Suprapubic skin (tissue), 4 donors: ENCODE results near the gene SPIRE1. TPM values are rescaled to one million over a fixed set of nuclear protein-coding genes. Genes with fewer than 3 reads are reported as not detected.

Experiments used
- DNase-seq, 2 donors: peaks; one replicate each; pipeline ENCODE4 v3.0.0-alpha.2; 2019; ENCODE audit warnings: low spot score in 2 of 2
- H3K27ac ChIP-seq: fragments of 200-600 bp; sonication (generic); one replicate; pipeline ENCODE4 v1.5.1; 2019
- H3K27me3 ChIP-seq: fragments of 200-600 bp; sonication (generic); one replicate; pipeline ENCODE4 v1.5.1; 2019
- H3K36me3 ChIP-seq: fragments of 200-600 bp; sonication (generic); one replicate; pipeline ENCODE4 v1.5.1; 2019
- H3K4me1 ChIP-seq: fragments of 200-600 bp; sonication (generic); one replicate; pipeline ENCODE4 v1.5.1; 2019
- H3K4me3 ChIP-seq: fragments of 200-600 bp; sonication (generic); one replicate; pipeline ENCODE4 v1.5.1; 2019; ENCODE audit warnings: mild to moderate bottlenecking
- H3K9me3 ChIP-seq: fragments of 200-600 bp; sonication (generic); one replicate; pipeline ENCODE4 v1.5.1; 2019
- EP300 ChIP-seq: sonication (generic); formaldehyde crosslinking; IDR thresholded peaks from one replicate; pipeline ENCODE4 v1.6.1; 2017; ENCODE audit warnings: antibody characterized with exemption
- POLR2A ChIP-seq, 2 donors: fragments of 450-650 bp; IDR thresholded peaks; one replicate each; pipeline ENCODE4 v1.6.1; 2017; ENCODE audit warnings: antibody characterized with exemption in 2 of 2, mild to moderate bottlenecking in 2 of 2, moderate library complexity in 2 of 2
- POLR2AphosphoS5 ChIP-seq, 3 donors: sonication (generic); formaldehyde crosslinking; IDR thresholded peaks; one replicate each; pipeline ENCODE4 v1.6.1; 2017; ENCODE audit warnings: antibody characterized with exemption in 3 of 3
- WGBS: methylation state at CpG from one replicate; pipeline ENCODE4 v1.1.5; 2018; 5-methylcytosine and 5-hydroxymethylcytosine counted together
- total RNA-seq, 4 donors: library from RNA; depleted of rRNA; stranded (reverse); fragments of >200 nt; gene quantifications; one replicate each; pipeline ENCODE4 v1.1.0, GENCODE V29; 2016
- TF ChIP-seq, protein P1 (sequence below), 2 donors: fragments of 200-600 bp in 1 of 2; fragments of 450-650 bp in 1 of 2; sonication (generic) in 1 of 2; IDR thresholded peaks; one replicate each; pipeline ENCODE4 v1.5.1; 2016 to 2019; ENCODE audit warnings: antibody characterized with exemption in 2 of 2, mild to moderate bottlenecking in 1 of 2, moderate library complexity in 1 of 2

Gene SPIRE1
- total RNA-seq, 4 donors from 2014 or later = 21.7 to 42.8 (median 25.2) TPM

DNA sequence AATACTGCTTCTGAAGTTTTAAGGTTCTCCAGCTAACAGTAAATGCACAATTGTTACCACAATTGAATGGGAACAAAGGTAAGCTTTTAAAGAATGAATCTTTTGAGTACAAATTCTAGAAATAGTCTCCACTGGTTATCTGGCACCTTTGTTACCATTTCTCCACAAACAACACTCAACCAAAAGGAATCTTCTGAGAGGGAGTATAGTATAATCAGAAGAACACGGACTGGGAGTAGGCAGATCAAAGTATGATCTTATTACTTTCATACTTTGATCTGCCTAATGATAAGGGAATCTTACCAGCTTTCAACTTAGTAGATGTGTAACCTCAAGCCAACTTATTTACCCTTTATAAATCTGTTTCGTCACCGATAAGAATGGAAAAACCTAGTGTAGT, 43.3 kb upstream of the SPIRE1 start:
- TF ChIP-seq, protein P1, sequence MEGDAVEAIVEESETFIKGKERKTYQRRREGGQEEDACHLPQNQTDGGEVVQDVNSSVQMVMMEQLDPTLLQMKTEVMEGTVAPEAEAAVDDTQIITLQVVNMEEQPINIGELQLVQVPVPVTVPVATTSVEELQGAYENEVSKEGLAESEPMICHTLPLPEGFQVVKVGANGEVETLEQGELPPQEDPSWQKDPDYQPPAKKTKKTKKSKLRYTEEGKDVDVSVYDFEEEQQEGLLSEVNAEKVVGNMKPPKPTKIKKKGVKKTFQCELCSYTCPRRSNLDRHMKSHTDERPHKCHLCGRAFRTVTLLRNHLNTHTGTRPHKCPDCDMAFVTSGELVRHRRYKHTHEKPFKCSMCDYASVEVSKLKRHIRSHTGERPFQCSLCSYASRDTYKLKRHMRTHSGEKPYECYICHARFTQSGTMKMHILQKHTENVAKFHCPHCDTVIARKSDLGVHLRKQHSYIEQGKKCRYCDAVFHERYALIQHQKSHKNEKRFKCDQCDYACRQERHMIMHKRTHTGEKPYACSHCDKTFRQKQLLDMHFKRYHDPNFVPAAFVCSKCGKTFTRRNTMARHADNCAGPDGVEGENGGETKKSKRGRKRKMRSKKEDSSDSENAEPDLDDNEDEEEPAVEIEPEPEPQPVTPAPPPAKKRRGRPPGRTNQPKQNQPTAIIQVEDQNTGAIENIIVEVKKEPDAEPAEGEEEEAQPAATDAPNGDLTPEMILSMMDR (IDR thresholded peaks at IDR 0.05) = no peak
- TF ChIP-seq POLR2A (IDR thresholded peaks at IDR 0.05) (no peak), POLR2AphosphoS5 (IDR thresholded peaks at IDR 0.05) (no peak), EP300 (no peak)
- Histone ChIP-seq H3K4me3 (peak overlapping the region; percentile 95), H3K4me1 (peaks cover 35% of the 10 kb centered on the region), H3K27me3 (no peaks in the 10 kb centered on the region), H3K36me3 (no peaks in the 10 kb centered on the region), H3K27ac (no peak overlapping the region), H3K9me3 (no peaks in the 10 kb centered on the region)
- no peak for DNase-seq
- WGBS = 70% methylated on average over 3 of the region's 3 CpGs

DNA sequence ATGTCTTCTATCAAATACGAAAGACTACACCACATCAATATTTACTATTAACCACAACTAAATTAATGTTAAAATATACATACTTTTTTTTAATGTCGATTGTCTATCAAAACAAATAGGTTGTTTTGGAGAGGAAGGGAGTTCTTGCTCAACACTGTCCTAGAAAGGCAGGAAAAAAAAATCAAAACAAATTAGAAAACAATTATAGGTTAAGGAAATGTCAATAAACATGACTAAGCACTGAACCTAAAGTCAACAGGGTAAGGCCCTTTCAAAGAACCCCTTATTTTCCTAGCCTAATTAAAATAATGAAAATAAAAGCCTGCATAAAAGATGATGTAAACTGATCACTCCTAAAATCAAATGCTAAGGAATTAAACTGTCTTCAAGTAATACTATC, 41.8 kb upstream of the SPIRE1 start:
- TF ChIP-seq POLR2AphosphoS5 (IDR thresholded peaks at IDR 0.05) = no peak
- TF ChIP-seq, protein P1 (IDR thresholded peaks at IDR 0.05) = no peak
- no peak for TF ChIP-seq POLR2A (IDR thresholded peaks at IDR 0.05)
- TF ChIP-seq EP300 = no peak
- Histone ChIP-seq H3K4me1 (peaks cover 29% of the 10 kb centered on the region), H3K36me3 (no peaks in the 10 kb centered on the region), H3K27ac (no peak overlapping the region), H3K9me3 (no peaks in the 10 kb centered on the region), H3K4me3 (no peak overlapping the region), H3K27me3 (no peaks in the 10 kb centered on the region)
- DNase-seq = no peak
- WGBS = 79% methylated on average over 2 of the region's 2 CpGs

DNA sequence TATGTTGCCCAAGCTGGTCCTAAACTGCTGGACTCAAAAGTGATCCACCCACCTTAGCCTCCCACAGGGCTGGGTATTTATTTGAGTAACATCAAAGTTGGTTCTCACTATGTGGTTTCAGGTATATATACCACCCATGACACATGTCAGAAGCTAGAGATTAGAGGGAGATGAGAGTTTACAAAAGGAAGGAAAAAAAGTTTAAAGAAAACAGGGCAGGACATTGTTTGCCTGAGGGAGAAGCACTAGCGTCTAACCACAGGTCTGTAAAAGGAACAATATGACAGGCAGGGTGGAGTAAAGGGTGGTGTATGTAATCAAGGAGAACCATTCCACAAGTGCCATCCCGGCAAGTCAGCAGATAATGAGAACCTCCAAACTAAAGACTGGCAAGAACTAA, 36.1 kb upstream of the SPIRE1 start:
- Histone ChIP-seq H3K9me3 (no peaks in the 10 kb centered on the region), H3K27ac (peak overlapping the region; percentile 34), H3K27me3 (no peaks in the 10 kb centered on the region), H3K4me3 (no peak overlapping the region), H3K36me3 (peaks cover 4% of the 10 kb centered on the region), H3K4me1 (peaks cover 6% of the 10 kb centered on the region)
- DNase-seq = no peak
- TF ChIP-seq POLR2AphosphoS5 (IDR thresholded peaks at IDR 0.05) (no peak), POLR2A (IDR thresholded peaks at IDR 0.05) (no peak), EP300 (no peak)
- TF ChIP-seq, protein P1 (IDR thresholded peaks at IDR 0.05) = no peak
- 64% methylated on average over 2 of the region's 2 CpGs for WGBS

DNA sequence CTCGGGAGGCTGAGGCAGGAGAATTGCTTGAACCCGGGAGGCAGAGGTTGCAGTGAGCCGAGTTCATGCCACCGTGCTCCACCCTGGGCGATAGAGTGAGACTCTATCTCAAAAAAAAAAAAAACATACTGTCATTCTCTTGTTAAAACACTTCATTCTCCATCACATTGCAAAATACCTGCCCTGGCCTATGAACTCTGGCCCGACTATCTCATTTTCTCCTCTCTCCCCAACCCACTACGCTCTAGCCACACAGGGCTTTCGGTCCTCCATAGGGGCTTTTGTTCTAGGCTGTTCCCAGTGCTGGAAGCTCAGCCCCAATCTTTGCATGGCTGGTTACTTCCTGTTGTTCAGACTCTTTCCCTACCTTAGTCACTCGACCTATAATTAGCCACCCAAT, 34.3 kb upstream of the SPIRE1 start:
- 94% methylated on average over 9 of the region's 9 CpGs for WGBS
- peaks cover 10% of the 10 kb centered on the region for H3K36me3 ChIP-seq

DNA sequence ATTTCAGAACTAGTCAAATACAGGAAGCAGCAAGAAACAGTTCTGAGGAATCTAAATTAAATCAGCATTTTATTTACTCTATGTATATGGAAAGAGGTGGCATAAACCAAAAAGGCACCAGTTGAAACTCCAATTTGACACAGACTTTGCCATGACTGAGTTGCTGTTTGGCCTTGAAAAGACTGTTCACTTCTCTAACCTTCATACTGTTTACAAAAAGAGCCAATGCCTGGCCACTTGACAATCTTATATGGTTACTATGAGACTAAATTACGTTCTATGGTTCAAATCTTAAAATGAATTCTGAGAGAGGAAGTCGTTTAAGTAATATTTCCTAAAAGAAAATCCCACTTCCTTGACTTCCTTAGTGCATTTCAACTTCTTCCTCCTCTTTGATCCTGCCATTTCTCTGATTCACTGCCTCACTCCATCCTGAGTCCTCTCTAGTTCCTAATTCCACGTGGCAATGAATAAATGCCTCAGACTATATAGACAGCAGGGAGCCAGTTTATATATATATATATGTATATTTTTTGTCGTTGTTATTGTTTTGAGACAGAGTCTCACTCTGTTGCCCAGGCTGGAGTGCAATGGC, 31.4 kb upstream of the SPIRE1 start:
- Histone ChIP-seq H3K9me3 (no peaks in the 10 kb centered on the region), H3K4me1 (peaks cover 6% of the 10 kb centered on the region), H3K36me3 (peaks cover 10% of the 10 kb centered on the region), H3K27me3 (no peaks in the 10 kb centered on the region), H3K4me3 (no peak overlapping the region), H3K27ac (no peak overlapping the region)
- TF ChIP-seq POLR2AphosphoS5 (IDR thresholded peaks at IDR 0.05) = no peak
- no peak for TF ChIP-seq POLR2A (IDR thresholded peaks at IDR 0.05)
- TF ChIP-seq EP300 = no peak
- TF ChIP-seq, protein P1 (IDR thresholded peaks at IDR 0.05) = no peak
- WGBS = 84% methylated on average over 4 of the region's 4 CpGs
- DNase-seq = no peak

More for the DNA sequence above, 34.3 kb upstream of the SPIRE1 start:
- TF ChIP-seq POLR2AphosphoS5 (IDR thresholded peaks at IDR 0.05) (no peak), POLR2A (IDR thresholded peaks at IDR 0.05) (no peak), EP300 (no peak)
- TF ChIP-seq, protein P1 (IDR thresholded peaks at IDR 0.05) = no peak
- DNase-seq = no peak
- Histone ChIP-seq H3K4me1 (peaks cover 6% of the 10 kb centered on the region), H3K27me3 (no peaks in the 10 kb centered on the region), H3K27ac (no peak overlapping the region), H3K4me3 (no peak overlapping the region), H3K9me3 (no peaks in the 10 kb centered on the region)
